ENCODE data around the gene DCLK2. TPM values are rescaled to one million over a fixed set of nuclear protein-coding genes. Genes with fewer than 3 reads are reported as not detected.

Gene DCLK2
- 10 to 100 TPM; 13.5 to 38.4 (median 17.5) TPM for total RNA-seq
- 1 to 10 TPM; 6.4 to 8.2 TPM for polyA plus RNA-seq
- long read RNA-seq, donor 1, full-length matches to known transcripts, result 5 of 10 reads
- long read RNA-seq, donor 1, partial matches to known transcripts, result 1 of 10 reads
- long read RNA-seq, donor 1, other reads (novel, unspliced or antisense), result 4 of 10 reads
- long read RNA-seq, donor 2, partial matches to known transcripts, result 4 of 8 reads
- long read RNA-seq, donor 2, other reads (novel, unspliced or antisense), result 4 of 8 reads
- long read RNA-seq, donor 3, full-length matches to known transcripts, result 5 of 12 reads
- long read RNA-seq, donor 3, partial matches to known transcripts, result 5 of 12 reads
- long read RNA-seq, donor 3, other reads (novel, unspliced or antisense), result 2 of 12 reads

- peak within 1 kb of the TSS; percentile 73 to 94 (median 84) for H3K27ac ChIP-seq
- H3K9me3 ChIP-seq, result no peaks in the 10 kb centered on the region
- H3K4me3 ChIP-seq, result peak within 1 kb of the TSS; percentile 57 to 90 (median 80)
- peak; percentile 82 to 92 (median 90) for ATAC-seq
- 0 to 1% (median 1%) methylated on average over 17 to 67 of the region's 68 CpGs for WGBS, 4 donors
- intact Hi-C loops (cut with DNase I), result loop anchor here (2.0 to 10.0 kb wide), 13 partner anchors 57 to 137 kb away; no protein-coding TSS in a partner anchor
- H3K36me3 ChIP-seq, result no peaks in the 10 kb centered on the region
- no peak for TF ChIP-seq CTCF (IDR thresholded peaks at IDR 0.05)
- TF ChIP-seq POLR2A (IDR thresholded peaks at IDR 0.05), result no peak
- H3K4me1 ChIP-seq, result peaks cover 0 to 45% (median 18%) of the 10 kb centered on the region in 12 donors
- H3K27me3 ChIP-seq, result peaks cover 0 to 5% (median 0%) of the 10 kb centered on the region in 9 donors
- DNase-seq, result peak; percentile 89 to 94 (median 90)
Observed at GRCh38 chr4:150078041-150078578, at the start of gene DCLK2. DCLK2 (plus strand) TSS chr4:150078445; CDS start chr4:150079028, 583 bp downstream.

GRCh38 chr4:150032541-150032940, 45.7 kb upstream of the DCLK2 start:
- ATAC-seq, result no peak
- no peak overlapping the region for H3K4me3 ChIP-seq
- no peaks in the 10 kb centered on the region for H3K27me3 ChIP-seq
- intact Hi-C loops (cut with DNase I), result no loop called here
- no peak overlapping the region for H3K27ac ChIP-seq
- no peaks in the 10 kb centered on the region for H3K36me3 ChIP-seq
- no peak for DNase-seq
- H3K9me3 ChIP-seq, result peaks cover 0 to 4% (median 0%) of the 10 kb centered on the region in 12 donors
- no peaks in the 10 kb centered on the region for H3K4me1 ChIP-seq
- 72 to 87% (median 76%) methylated on average over 7 of the region's 7 CpGs for WGBS, 4 donors
- no peak for TF ChIP-seq CTCF (IDR thresholded peaks at IDR 0.05)
- TF ChIP-seq POLR2A (IDR thresholded peaks at IDR 0.05), result no peak

- ATAC-seq (no peak), DNase-seq (no peak)
- H3K4me1 ChIP-seq, result no peaks in the 10 kb centered on the region
- H3K36me3 ChIP-seq, result no peaks in the 10 kb centered on the region
- intact Hi-C loops (cut with DNase I), result no loop called here
- H3K9me3 ChIP-seq, result no peaks in the 10 kb centered on the region
- no peak for TF ChIP-seq POLR2A (IDR thresholded peaks at IDR 0.05)
- no peak for TF ChIP-seq CTCF (IDR thresholded peaks at IDR 0.05)
- no peak overlapping the region for H3K27ac ChIP-seq
- H3K27me3 ChIP-seq, result no peaks in the 10 kb centered on the region
- H3K4me3 ChIP-seq, result no peak overlapping the region
- WGBS, 4 donors, result 65 to 83% (median 73%) methylated on average over 4 of the region's 4 CpGs
Observed at GRCh38 chr4:150033081-150033480, 45.2 kb upstream of the DCLK2 start.

- TF ChIP-seq POLR2A (IDR thresholded peaks at IDR 0.05) (no peak), CTCF (IDR thresholded peaks at IDR 0.05) (no peak)
- Histone ChIP-seq H3K27ac (no peak overlapping the region), H3K27me3 (no peaks in the 10 kb centered on the region), H3K4me1 (no peaks in the 10 kb centered on the region), H3K4me3 (no peak overlapping the region), H3K36me3 (no peaks in the 10 kb centered on the region), H3K9me3 (no peaks in the 10 kb centered on the region)
- DNase-seq (no peak), ATAC-seq (peak in 1 of 4 donors; percentile 36)
- WGBS, 4 donors, result 2 to 15% (median 7%) methylated on average over 2 of the region's 2 CpGs
- intact Hi-C loops (cut with DNase I), result no loop called here
Observed at GRCh38 chr4:150033901-150034300, 44.3 kb upstream of the DCLK2 start.
